SU-DHL-6 (cell line): Measurements from ENCODE around the gene ZDHHC1.

ENCODE experiments used
- H2AFZ ChIP-seq: fragments of 200-600 bp; sonication (generic); 2 replicates; pipeline ENCODE4 v1.6.1; 2014; ENCODE audit warnings: low read depth, mild to moderate bottlenecking, moderate library complexity, mixed read lengths, antibody characterized with exemption, low read length; ENCODE audit not compliant: severe bottlenecking
- H3F3A ChIP-seq: fragments of 200-600 bp; shearing (Covaris generic); 2 replicates; pipeline ENCODE4 v1.6.0; 2016; ENCODE audit warnings: antibody characterized with exemption, mild to moderate bottlenecking; ENCODE audit not compliant: insufficient read depth
- H3K27ac ChIP-seq: fragments of 200-600 bp; sonication (generic); 2 replicates; pipeline ENCODE4 v1.5.1; 2016; ENCODE audit warnings: low read depth, mild to moderate bottlenecking, low read length, moderate library complexity, mixed read lengths
- H3K27me3 ChIP-seq: fragments of 200-600 bp; sonication (generic), shearing (Covaris generic); 2 replicates; pipeline ENCODE4 v1.6.0; 2014; ENCODE audit warnings: mild to moderate bottlenecking, low read length
- H3K36me3 ChIP-seq: fragments of 200-600 bp; sonication (generic); 2 replicates; pipeline ENCODE4 v1.6.1; 2014; ENCODE audit warnings: mild to moderate bottlenecking, low read length, mixed read lengths
- H3K4me2 ChIP-seq: fragments of 300-600, 200-600 bp; shearing (Covaris generic), sonication (generic); 2 replicates; pipeline ENCODE4 v1.6.0; 2014; ENCODE audit warnings: low read length, low read depth, mild to moderate bottlenecking; ENCODE audit not compliant: poor library complexity, severe bottlenecking
- H3K4me3 ChIP-seq: fragments of 200-600 bp; sonication (generic); 2 replicates; pipeline ENCODE4 v1.5.1; 2014; ENCODE audit warnings: antibody characterized with exemption, low read length, mild to moderate bottlenecking, mixed read lengths; ENCODE audit not compliant: insufficient read depth, poor library complexity, severe bottlenecking
- H3K79me2 ChIP-seq: fragments of 200-600 bp; sonication (generic); 2 replicates; pipeline ENCODE4 v1.6.1; 2014; ENCODE audit warnings: mild to moderate bottlenecking, low read length, moderate library complexity; ENCODE audit not compliant: insufficient read depth
- H3K9ac ChIP-seq: fragments of 200-600 bp; sonication (generic); 2 replicates; pipeline ENCODE4 v1.7.0; 2014; ENCODE audit warnings: mild to moderate bottlenecking, low read length
- H3K9me2 ChIP-seq: fragments of 200-600 bp; sonication (generic); replicated peaks from 2 replicates; pipeline ENCODE4 v1.6.1; 2014; ENCODE audit warnings: low read length; ENCODE audit not compliant: insufficient read depth
- H3K9me3 ChIP-seq: fragments of 200-600 bp; sonication (generic); 2 replicates; pipeline ENCODE4 v1.6.1; 2014; ENCODE audit warnings: low read length, mixed read lengths; ENCODE audit not compliant: insufficient read depth
- H4K20me1 ChIP-seq: fragments of 200-600 bp; sonication (generic); 2 replicates; pipeline ENCODE4 v1.6.1; 2014; ENCODE audit warnings: low read depth, mild to moderate bottlenecking, antibody characterized with exemption, low read length, moderate library complexity, mixed read lengths
- CTCF ChIP-seq: fragments of 200-600 bp; sonication (generic); IDR thresholded peaks from one replicate; pipeline ENCODE4 v1.5.1; 2017; ENCODE audit warnings: antibody characterized with exemption, mild to moderate bottlenecking, low read length, moderate library complexity; ENCODE audit not compliant: insufficient read depth, poor library complexity, severe bottlenecking
- EZH2phosphoT487 ChIP-seq: fragments of 200-600 bp; sonication (generic), shearing (Covaris generic); conservative IDR thresholded peaks from 2 replicates; pipeline ENCODE4 v1.6.1; 2018; ENCODE audit warnings: mild to moderate bottlenecking, antibody characterized with exemption, low read length, moderate library complexity, mixed read lengths

Gene ZDHHC1

GRCh38 chr16:67456391-67457081 is 40.3 kb upstream of the ZDHHC1 start:
- no peaks in the 10 kb centered on the region for H3K27me3 ChIP-seq
- no peak overlapping the region for H3K4me3 ChIP-seq
- no peak overlapping the region for H3K9ac ChIP-seq
- H3K79me2 ChIP-seq, result peaks cover 8% of the 10 kb centered on the region
- H3K4me2 ChIP-seq, result no peak overlapping the region
- no peak for TF ChIP-seq CTCF
- no peak overlapping the region for H3K27ac ChIP-seq
- no peaks in the 10 kb centered on the region for H3K9me2 ChIP-seq
- no peak overlapping the region for H2AFZ ChIP-seq
- H3K36me3 ChIP-seq, result no peaks in the 10 kb centered on the region
- H4K20me1 ChIP-seq, result no peaks in the 10 kb centered on the region
- no peaks in the 10 kb centered on the region for H3K9me3 ChIP-seq
- H3F3A ChIP-seq, result no peaks in the 10 kb centered on the region

- Histone ChIP-seq H3K9me3 (no peaks in the 10 kb centered on the region), H3K9ac (no peak overlapping the region), H3K9me2 (no peaks in the 10 kb centered on the region), H2AFZ (no peak overlapping the region), H3K79me2 (no peaks in the 10 kb centered on the region; the same call in 1 of the 2 replicates), H4K20me1 (no peaks in the 10 kb centered on the region), H3K27ac (no peak overlapping the region), H3K4me3 (no peak overlapping the region), H3K27me3 (no peaks in the 10 kb centered on the region), H3K36me3 (no peaks in the 10 kb centered on the region), H3K4me2 (no peak overlapping the region), H3F3A (no peaks in the 10 kb centered on the region)
- TF ChIP-seq EZH2phosphoT487 (no peak), CTCF (no peak)
Measured at GRCh38 chr16:67454852-67455251, 38.6 kb upstream of the ZDHHC1 start.

GRCh38 chr16:67454104-67454503 is 37.8 kb upstream of the ZDHHC1 start:
- TF ChIP-seq EZH2phosphoT487, result no peak
- Histone ChIP-seq H3K79me2 (no peaks in the 10 kb centered on the region), H3K36me3 (no peaks in the 10 kb centered on the region), H3K27me3 (no peaks in the 10 kb centered on the region), H2AFZ (no peak overlapping the region), H3F3A (no peaks in the 10 kb centered on the region), H3K27ac (no peak overlapping the region), H3K4me2 (no peak overlapping the region), H3K9ac (no peak overlapping the region), H4K20me1 (no peaks in the 10 kb centered on the region), H3K9me3 (no peaks in the 10 kb centered on the region), H3K9me2 (no peaks in the 10 kb centered on the region), H3K4me3 (no peak overlapping the region)

- H3F3A ChIP-seq, result no peaks in the 10 kb centered on the region
- no peaks in the 10 kb centered on the region for H3K9me3 ChIP-seq
- no peaks in the 10 kb centered on the region for H3K9me2 ChIP-seq
- H3K4me2 ChIP-seq, result no peak overlapping the region
- no peak overlapping the region for H3K27ac ChIP-seq
- no peak overlapping the region for H3K9ac ChIP-seq
- no peaks in the 10 kb centered on the region for H4K20me1 ChIP-seq
- H3K36me3 ChIP-seq, result no peaks in the 10 kb centered on the region
- H3K4me3 ChIP-seq, result no peak overlapping the region
- no peak overlapping the region for H2AFZ ChIP-seq
- no peaks in the 10 kb centered on the region for H3K79me2 ChIP-seq
- H3K27me3 ChIP-seq, result no peaks in the 10 kb centered on the region
- no peak for TF ChIP-seq CTCF
- no peak for TF ChIP-seq EZH2phosphoT487
Measured at GRCh38 chr16:67451704-67452435, 35.6 kb upstream of the ZDHHC1 start.
